Measurements from ENCODE around the gene ZFAND3.

DNA sequence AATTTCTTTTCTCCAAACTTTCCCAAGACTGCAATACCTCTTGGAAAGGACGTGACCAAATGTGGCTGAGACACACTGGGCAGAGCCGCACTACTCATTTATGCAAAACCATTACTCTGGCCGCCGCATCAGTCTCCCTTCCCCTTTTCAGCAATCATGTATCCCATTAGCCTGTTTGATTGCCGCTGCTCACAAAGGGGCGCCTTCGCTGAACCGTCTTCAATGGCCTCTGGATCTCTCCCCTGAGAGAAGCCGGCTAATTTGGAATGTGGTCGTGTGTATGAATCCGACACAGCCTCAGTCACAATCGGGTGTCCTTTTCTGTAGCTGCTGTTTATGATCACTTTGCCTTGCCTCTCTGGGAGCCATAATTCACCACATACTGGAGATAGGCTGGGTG, 361.1 kb downstream of the ZFAND3 start:
- TF ChIP-seq EP300 (IDR thresholded peaks at IDR 0.05) = no peak
- TF ChIP-seq POLR2A (IDR thresholded peaks at IDR 0.05; ENCODE audit: low read depth) = no peak
- TF ChIP-seq, protein P1, sequence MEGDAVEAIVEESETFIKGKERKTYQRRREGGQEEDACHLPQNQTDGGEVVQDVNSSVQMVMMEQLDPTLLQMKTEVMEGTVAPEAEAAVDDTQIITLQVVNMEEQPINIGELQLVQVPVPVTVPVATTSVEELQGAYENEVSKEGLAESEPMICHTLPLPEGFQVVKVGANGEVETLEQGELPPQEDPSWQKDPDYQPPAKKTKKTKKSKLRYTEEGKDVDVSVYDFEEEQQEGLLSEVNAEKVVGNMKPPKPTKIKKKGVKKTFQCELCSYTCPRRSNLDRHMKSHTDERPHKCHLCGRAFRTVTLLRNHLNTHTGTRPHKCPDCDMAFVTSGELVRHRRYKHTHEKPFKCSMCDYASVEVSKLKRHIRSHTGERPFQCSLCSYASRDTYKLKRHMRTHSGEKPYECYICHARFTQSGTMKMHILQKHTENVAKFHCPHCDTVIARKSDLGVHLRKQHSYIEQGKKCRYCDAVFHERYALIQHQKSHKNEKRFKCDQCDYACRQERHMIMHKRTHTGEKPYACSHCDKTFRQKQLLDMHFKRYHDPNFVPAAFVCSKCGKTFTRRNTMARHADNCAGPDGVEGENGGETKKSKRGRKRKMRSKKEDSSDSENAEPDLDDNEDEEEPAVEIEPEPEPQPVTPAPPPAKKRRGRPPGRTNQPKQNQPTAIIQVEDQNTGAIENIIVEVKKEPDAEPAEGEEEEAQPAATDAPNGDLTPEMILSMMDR (IDR thresholded peaks at IDR 0.05) = no peak
- no peak for TF ChIP-seq POLR2AphosphoS5 (IDR thresholded peaks at IDR 0.05)
